ENCODE data around the gene TTC7B.

Gene TTC7B

DNA sequence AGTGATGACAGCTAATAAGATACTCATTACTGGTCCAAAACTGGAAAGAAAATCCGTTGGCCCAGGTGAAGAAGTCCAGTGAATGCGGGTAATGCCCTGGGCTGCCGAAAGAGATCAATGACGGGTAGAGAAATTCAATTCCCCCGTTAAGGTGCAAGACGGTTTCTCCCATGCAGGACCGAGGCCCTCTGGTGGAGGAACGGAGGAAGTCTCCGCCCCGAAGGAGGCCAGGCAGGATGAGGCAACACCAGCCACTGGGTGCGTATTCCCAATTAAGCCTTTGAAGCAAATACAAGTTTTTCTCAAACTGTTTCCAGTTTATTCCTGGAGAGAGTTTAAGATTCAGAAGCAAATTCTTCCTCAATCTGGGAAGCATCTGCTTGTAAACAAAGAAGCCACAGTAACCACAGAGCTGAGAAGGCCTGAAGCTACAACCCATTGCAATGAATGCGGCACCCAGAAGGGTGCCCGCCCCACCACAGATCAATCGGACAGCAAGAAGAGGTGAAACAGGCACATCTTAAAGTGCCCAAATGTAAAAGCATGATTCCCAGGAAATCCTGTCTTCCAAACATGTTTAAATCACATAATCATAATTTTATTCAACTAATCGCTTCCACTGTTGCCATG lies 118.5 kb downstream of the TTC7B start:
- no peak overlapping the region for H3K4me3 ChIP-seq (replicated peaks in 1 of 2; ENCODE audit: low read depth in 2 of 2, low read length in 2 of 2)
- peak; percentile 83 to 87 for DNase-seq (ENCODE audit: low read depth in 2 of 2)
- TF ChIP-seq, protein P1, sequence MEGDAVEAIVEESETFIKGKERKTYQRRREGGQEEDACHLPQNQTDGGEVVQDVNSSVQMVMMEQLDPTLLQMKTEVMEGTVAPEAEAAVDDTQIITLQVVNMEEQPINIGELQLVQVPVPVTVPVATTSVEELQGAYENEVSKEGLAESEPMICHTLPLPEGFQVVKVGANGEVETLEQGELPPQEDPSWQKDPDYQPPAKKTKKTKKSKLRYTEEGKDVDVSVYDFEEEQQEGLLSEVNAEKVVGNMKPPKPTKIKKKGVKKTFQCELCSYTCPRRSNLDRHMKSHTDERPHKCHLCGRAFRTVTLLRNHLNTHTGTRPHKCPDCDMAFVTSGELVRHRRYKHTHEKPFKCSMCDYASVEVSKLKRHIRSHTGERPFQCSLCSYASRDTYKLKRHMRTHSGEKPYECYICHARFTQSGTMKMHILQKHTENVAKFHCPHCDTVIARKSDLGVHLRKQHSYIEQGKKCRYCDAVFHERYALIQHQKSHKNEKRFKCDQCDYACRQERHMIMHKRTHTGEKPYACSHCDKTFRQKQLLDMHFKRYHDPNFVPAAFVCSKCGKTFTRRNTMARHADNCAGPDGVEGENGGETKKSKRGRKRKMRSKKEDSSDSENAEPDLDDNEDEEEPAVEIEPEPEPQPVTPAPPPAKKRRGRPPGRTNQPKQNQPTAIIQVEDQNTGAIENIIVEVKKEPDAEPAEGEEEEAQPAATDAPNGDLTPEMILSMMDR (IDR thresholded peaks at IDR 0.05; ENCODE audit: low read depth, low read length), result peak; percentile 97

DNA sequence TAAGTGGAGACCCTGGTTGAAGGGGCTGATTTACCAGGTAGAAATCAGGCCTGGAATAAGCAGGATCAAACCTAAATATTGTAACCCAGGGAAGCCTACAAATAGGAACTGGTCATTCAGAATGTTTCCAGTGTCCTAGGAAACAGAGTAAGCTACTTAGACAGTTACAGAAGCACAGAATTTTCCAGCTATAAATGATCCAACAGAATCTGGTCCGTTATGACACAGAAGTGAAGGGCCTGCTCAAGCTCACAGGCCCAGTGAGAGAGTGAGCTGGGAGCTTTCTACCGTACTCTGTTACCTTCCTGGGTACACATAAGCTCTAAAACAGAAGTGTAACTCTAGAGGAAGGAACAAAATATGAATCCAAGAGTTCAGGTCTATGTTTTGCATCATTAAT lies 119.1 kb downstream of the TTC7B start:
- H3K4me3 ChIP-seq (replicated peaks in 1 of 2; ENCODE audit: low read depth in 2 of 2, low read length in 2 of 2), result no peak overlapping the region
- no peak for DNase-seq (ENCODE audit: low read depth in 2 of 2)
- TF ChIP-seq, protein P1 (IDR thresholded peaks at IDR 0.05; ENCODE audit: low read depth, low read length), result no peak

DNA sequence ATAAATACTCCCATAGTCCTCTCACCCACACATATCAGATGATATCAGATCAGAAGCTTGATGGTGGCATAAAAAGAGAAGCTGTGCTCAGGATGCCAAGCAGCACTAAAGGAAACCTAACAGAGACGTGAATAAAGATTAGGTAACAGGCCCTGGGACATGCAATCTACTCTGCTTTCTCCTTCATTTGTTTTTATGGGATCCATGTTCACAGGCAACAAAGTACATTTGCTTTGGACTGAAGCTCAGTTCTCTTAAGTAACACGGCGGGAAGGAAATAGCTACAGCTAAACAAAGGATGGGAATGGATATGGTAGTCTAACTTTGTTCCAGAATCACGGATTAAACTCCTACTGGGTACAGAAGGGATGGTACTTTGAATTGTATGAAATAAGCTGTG lies 119.5 kb downstream of the TTC7B start:
- TF ChIP-seq, protein P1 (IDR thresholded peaks at IDR 0.05; ENCODE audit: low read depth, low read length), result no peak
- DNase-seq (ENCODE audit: low read depth in 2 of 2), result no peak
- H3K4me3 ChIP-seq (replicated peaks in 1 of 2; ENCODE audit: low read depth in 2 of 2, low read length in 2 of 2), result no peak overlapping the region

DNA sequence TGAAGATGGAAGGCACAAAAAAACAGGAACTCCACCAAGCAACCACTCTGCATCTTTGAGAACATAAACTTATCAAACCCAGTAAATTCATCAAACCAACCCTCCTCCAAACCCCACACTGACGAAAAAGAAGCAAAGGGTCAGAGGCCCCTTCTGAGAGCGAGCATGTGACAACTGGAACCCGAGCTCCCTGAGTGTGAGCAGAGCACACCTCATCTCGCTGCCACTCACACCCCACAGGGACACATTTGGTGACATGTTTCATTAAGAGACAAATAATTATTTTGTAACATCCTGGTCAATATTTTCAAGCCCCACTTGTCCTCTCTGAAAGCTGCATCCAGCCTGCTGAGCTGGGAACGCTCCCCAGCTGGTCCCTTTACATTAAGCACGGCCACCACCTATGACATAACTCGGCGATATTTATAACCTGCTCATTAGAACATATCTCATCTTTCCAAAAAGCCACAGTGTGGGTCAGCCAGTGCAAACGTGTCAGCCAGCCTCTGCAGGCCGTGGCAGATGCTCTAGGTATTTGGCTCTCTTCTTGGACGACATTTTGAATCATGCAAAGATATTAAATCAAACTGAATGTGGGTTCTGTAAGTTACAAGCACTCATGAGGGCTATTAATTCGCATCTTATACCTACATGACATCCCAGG lies 120.1 kb downstream of the TTC7B start:
- no peak for DNase-seq (ENCODE audit: low read depth in 2 of 2)
- TF ChIP-seq, protein P1 (IDR thresholded peaks at IDR 0.05; ENCODE audit: low read depth, low read length), result no peak
- no peak overlapping the region for H3K4me3 ChIP-seq (replicated peaks in 1 of 2; ENCODE audit: low read depth in 2 of 2, low read length in 2 of 2)

DNA sequence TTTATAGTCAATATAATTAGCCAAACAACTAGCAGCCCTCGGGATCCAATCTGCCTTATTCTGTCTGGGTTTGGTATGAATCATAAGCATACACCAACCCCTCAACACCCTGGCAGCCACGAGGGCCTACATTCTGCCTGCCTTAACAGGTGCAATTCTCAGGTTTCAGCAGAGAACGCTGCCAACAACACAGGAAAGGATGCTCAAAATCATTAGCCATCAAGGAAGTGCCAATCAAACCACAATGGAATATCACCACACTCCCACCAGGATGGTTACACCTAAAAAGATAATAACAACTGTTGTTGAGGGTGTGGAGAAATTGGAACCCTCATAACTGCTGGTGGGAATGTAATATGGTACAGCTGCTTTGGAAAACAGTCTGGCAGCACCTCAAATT lies 122.8 kb downstream of the TTC7B start:
- TF ChIP-seq, protein P1 (IDR thresholded peaks at IDR 0.05; ENCODE audit: low read depth, low read length), result no peak
- no peak for DNase-seq (ENCODE audit: low read depth in 2 of 2)
- no peak overlapping the region for H3K4me3 ChIP-seq (replicated peaks in 1 of 2; ENCODE audit: low read depth in 2 of 2, low read length in 2 of 2)

DNA sequence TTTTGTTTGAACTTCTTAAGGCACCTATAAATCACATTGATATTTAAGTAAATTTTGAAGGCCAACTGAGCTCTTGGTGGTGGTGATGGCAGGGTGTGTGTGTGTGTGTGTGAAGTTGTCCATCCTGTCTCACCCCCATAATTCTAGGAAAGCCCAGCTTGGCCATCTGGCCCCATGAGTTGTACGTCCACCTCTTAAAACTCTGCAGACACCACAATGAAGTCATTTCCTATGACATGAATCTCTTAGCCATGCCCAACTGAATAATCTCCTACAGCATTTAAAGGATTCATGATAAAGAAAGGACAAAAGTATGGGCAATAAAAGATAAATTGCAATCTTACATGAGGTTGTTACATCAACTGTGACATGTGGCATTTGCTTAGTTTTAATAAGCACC lies 123.4 kb downstream of the TTC7B start:
- no peak overlapping the region for H3K4me3 ChIP-seq (replicated peaks in 1 of 2; ENCODE audit: low read depth in 2 of 2, low read length in 2 of 2)
- peak in 1 of 2 donors; percentile 22 for DNase-seq (ENCODE audit: low read depth in 2 of 2)
- TF ChIP-seq, protein P1 (IDR thresholded peaks at IDR 0.05; ENCODE audit: low read depth, low read length), result no peak
